ENCODE results near the gene NMRK2.

The NMRK2 gene

DNA sequence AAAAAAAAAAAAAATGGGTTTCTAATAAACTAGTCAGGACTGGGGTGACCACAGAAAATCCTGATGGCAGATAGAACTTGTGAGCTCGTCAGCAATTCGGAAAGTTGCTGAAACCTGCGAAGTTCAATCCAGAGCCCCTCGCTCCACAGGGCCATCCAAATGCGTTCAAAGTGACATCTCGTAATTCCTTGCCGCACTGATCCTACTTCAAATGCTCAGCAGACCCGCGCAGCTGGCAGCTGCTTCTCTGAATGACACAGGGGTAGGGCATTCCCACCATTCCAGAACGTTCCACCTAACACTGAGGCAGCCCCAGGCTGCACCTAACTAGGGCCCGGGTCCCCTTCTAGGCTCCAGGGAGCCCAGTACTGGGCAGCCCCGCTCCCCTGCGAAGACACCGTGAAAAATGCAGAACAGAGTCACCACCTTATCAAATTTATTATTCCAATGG, 42.8 kb downstream of the NMRK2 start:
- peaks cover 50% of the 10 kb centered on the region for H3K36me3 ChIP-seq (ENCODE audit: control insufficient read depth, insufficient read depth, low read length)
- DNase-seq, result no peak
- H3K9me3 ChIP-seq (ENCODE audit: control insufficient read depth, low read length), result no peaks in the 10 kb centered on the region
- H3K4me3 ChIP-seq (ENCODE audit: insufficient read depth, low read depth, low read length, poor library complexity, severe bottlenecking), result no peak overlapping the region
- no peak overlapping the region for H3K27ac ChIP-seq (ENCODE audit: insufficient read depth, low read length, poor library complexity, severe bottlenecking)
- H3K4me1 ChIP-seq (ENCODE audit: control insufficient read depth, insufficient read depth, low read length, poor library complexity, severe bottlenecking), result peaks cover 4% of the 10 kb centered on the region
- no peaks in the 10 kb centered on the region for H3K27me3 ChIP-seq (replicated peaks; ENCODE audit: control insufficient read depth, insufficient read depth, low read length, poor library complexity, severe bottlenecking)

DNA sequence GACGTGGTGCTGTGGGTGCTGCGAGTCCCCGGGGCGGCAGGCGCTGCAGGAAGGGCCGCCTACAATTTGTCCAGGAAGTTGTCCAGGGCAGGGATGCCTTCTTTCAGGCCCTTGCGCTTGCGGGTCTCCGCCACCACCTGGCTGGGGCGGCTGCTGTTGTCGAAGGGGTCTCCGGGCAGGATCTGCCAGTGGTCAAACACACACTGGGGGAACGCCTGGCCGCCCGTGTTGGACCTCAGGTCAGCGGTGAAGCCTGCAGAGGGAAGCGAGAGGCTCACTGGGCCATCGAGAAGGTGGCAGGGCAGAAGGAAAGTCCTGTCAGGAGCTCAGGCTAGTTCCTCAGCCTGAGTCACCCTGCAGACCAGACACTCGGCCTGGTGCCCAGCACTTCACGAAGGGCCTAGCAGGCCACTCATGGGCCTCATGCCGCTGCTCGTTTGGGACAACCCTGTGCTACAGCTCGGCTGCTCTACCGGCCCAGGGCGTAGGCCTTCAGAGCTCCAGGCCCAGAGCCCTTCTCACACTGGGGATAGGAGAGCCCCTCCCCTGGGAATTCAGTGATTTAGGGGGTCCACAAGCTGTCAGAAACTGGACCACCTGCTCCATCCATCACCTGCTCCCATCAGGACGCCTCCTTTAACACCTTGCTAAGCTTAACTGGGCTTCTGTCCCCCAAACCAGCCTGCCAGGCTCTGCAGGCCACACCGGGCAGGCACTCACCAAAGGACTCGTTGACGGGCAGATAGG, 43.8 kb downstream of the NMRK2 start:
- no peak for DNase-seq
- Histone ChIP-seq H3K4me3 (ENCODE audit: insufficient read depth, low read depth, low read length, poor library complexity, severe bottlenecking) (no peak overlapping the region), H3K27me3 (replicated peaks; ENCODE audit: control insufficient read depth, insufficient read depth, low read length, poor library complexity, severe bottlenecking) (no peaks in the 10 kb centered on the region), H3K27ac (ENCODE audit: insufficient read depth, low read length, poor library complexity, severe bottlenecking) (no peak overlapping the region), H3K36me3 (ENCODE audit: control insufficient read depth, insufficient read depth, low read length) (peaks cover 60% of the 10 kb centered on the region), H3K4me1 (ENCODE audit: control insufficient read depth, insufficient read depth, low read length, poor library complexity, severe bottlenecking) (no peaks in the 10 kb centered on the region), H3K9me3 (ENCODE audit: control insufficient read depth, low read length) (no peaks in the 10 kb centered on the region)

DNA sequence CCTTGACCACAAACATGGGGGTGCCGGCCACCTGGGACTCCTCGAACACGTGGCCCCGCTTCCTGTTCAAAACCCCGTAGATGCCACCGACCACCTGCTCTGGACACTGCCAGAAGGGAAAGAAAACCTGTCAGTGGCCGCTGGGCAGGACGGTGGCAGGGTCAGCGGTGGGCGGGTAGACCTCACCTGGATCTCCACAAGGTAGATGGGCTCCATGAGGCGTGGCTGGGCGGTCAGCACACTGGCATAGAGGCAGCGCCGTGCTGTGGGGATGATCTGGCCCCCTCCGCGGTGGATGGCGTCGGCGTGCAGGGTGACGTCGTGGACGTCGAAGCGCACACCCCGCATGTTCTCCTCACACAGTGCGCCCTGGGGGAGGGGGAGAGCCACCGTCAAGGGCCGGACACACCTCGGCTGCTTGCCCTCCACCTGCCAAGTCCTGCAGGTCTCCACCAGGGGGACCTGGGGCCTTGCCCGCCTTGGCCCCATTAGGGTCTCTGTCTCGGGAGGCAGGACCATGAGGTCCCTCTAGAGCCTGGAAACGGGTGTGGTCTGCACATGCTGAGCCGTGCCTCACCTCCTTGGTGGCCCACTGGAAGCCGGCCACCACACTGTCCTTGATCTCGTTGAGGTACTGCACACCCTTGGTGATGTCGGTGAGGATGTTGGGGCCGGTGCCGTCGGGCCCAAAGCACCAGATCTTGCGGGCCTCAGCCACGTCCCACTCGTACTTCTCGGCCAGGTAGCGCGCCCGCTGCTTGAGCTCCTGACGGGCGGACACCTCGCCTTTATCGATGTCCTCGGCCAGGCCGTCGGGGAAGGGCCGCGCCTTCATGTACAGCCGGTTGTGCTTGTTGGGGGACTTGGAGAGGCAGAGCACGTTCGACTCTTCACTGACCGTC, 44.6 kb downstream of the NMRK2 start:
- Histone ChIP-seq H3K4me1 (ENCODE audit: control insufficient read depth, insufficient read depth, low read length, poor library complexity, severe bottlenecking) (no peaks in the 10 kb centered on the region), H3K27ac (ENCODE audit: insufficient read depth, low read length, poor library complexity, severe bottlenecking) (no peak overlapping the region), H3K4me3 (ENCODE audit: insufficient read depth, low read depth, low read length, poor library complexity, severe bottlenecking) (no peak overlapping the region), H3K36me3 (ENCODE audit: control insufficient read depth, insufficient read depth, low read length) (peaks cover 68% of the 10 kb centered on the region), H3K27me3 (replicated peaks; ENCODE audit: control insufficient read depth, insufficient read depth, low read length, poor library complexity, severe bottlenecking) (no peaks in the 10 kb centered on the region), H3K9me3 (ENCODE audit: control insufficient read depth, low read length) (no peaks in the 10 kb centered on the region)
- DNase-seq, result no peak

DNA sequence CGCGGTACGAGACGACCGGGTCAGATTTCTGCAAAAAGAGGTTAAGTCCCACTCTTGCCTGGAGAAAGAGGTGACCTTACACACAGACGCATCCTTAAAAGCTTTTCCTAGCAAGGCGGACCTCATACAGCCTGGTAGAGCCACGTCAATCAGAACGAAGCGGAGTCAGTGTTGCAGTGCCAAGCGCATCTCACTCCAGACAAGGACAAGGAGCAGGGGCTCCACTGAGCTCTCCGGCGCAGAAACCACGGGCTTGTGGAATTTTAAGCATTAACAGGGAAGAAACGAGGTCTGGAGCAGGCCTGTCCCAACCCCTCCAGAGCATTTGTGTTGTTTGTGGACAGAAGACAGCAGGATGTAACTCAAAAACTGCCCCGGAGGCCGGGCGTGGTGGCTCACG, 45.3 kb downstream of the NMRK2 start:
- no peak overlapping the region for H3K4me3 ChIP-seq (ENCODE audit: insufficient read depth, low read depth, low read length, poor library complexity, severe bottlenecking)
- H3K36me3 ChIP-seq (ENCODE audit: control insufficient read depth, insufficient read depth, low read length), result peaks cover 75% of the 10 kb centered on the region
- no peak for DNase-seq
- H3K27me3 ChIP-seq (replicated peaks; ENCODE audit: control insufficient read depth, insufficient read depth, low read length, poor library complexity, severe bottlenecking), result no peaks in the 10 kb centered on the region
- H3K27ac ChIP-seq (ENCODE audit: insufficient read depth, low read length, poor library complexity, severe bottlenecking), result no peak overlapping the region
- H3K4me1 ChIP-seq (ENCODE audit: control insufficient read depth, insufficient read depth, low read length, poor library complexity, severe bottlenecking), result no peaks in the 10 kb centered on the region
- no peaks in the 10 kb centered on the region for H3K9me3 ChIP-seq (ENCODE audit: control insufficient read depth, low read length)

DNA sequence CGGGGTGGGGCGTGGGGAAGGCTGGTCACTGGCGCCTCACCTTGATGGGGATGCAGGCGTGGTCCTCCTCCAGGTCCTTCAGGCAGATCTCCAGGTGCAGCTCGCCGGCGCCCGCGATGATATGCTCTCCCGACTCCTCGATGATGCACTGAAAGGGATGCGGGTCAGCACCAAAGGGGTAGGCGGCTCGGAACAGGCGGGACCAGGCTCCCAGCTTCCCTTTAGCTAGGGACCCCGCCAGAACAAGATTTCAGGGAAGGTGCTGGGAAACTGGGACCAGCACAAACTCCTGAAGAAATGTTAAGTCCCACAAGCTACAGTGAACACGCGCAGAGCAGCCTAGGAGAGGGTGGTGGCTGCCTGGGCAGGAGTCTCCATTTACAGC, 46.4 kb downstream of the NMRK2 start:
- Histone ChIP-seq H3K9me3 (ENCODE audit: control insufficient read depth, low read length) (no peaks in the 10 kb centered on the region), H3K27ac (ENCODE audit: insufficient read depth, low read length, poor library complexity, severe bottlenecking) (no peak overlapping the region), H3K4me1 (ENCODE audit: control insufficient read depth, insufficient read depth, low read length, poor library complexity, severe bottlenecking) (peaks cover 8% of the 10 kb centered on the region), H3K4me3 (ENCODE audit: insufficient read depth, low read depth, low read length, poor library complexity, severe bottlenecking) (no peak overlapping the region), H3K36me3 (ENCODE audit: control insufficient read depth, insufficient read depth, low read length) (peaks cover 86% of the 10 kb centered on the region), H3K27me3 (replicated peaks; ENCODE audit: control insufficient read depth, insufficient read depth, low read length, poor library complexity, severe bottlenecking) (no peaks in the 10 kb centered on the region)
- no peak for DNase-seq

DNA sequence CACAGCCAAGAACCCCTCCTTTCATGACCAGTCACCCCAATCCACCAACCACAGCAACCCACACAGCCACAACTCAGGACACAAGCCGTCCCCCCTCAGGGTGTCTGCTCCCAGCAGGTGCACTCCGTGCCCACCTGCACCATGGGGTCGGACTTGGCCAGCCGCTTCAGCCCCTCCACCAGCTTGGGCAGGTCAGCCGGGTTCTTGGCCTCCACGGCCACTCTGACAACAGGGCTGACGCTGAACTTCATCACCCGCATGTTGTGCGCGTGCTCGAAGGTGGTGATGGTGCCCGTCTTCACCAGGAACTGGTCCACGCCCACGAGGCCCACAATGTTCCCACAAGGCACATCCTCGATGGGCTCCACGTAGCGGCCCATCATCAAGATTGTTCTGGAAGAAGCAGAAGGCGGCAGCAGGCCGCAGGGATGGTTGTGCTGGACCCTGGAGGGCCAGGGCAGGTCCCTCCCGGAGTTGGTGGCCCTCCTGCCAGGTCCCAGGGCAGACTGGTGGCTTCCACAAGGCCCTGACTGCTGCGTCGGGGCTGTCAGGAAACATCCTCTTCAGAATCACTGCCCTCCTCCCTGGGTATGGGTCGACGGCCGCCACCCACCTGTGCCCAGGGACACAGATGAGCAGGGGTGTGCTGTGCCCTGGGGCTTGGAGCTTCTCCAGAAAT, 46.9 kb downstream of the NMRK2 start:
- peaks cover 86% of the 10 kb centered on the region for H3K36me3 ChIP-seq (ENCODE audit: control insufficient read depth, insufficient read depth, low read length)
- no peaks in the 10 kb centered on the region for H3K27me3 ChIP-seq (replicated peaks; ENCODE audit: control insufficient read depth, insufficient read depth, low read length, poor library complexity, severe bottlenecking)
- no peak overlapping the region for H3K4me3 ChIP-seq (ENCODE audit: insufficient read depth, low read depth, low read length, poor library complexity, severe bottlenecking)
- no peak overlapping the region for H3K27ac ChIP-seq (ENCODE audit: insufficient read depth, low read length, poor library complexity, severe bottlenecking)
- no peaks in the 10 kb centered on the region for H3K9me3 ChIP-seq (ENCODE audit: control insufficient read depth, low read length)
- H3K4me1 ChIP-seq (ENCODE audit: control insufficient read depth, insufficient read depth, low read length, poor library complexity, severe bottlenecking), result peaks cover 9% of the 10 kb centered on the region
- DNase-seq, result no peak

DNA sequence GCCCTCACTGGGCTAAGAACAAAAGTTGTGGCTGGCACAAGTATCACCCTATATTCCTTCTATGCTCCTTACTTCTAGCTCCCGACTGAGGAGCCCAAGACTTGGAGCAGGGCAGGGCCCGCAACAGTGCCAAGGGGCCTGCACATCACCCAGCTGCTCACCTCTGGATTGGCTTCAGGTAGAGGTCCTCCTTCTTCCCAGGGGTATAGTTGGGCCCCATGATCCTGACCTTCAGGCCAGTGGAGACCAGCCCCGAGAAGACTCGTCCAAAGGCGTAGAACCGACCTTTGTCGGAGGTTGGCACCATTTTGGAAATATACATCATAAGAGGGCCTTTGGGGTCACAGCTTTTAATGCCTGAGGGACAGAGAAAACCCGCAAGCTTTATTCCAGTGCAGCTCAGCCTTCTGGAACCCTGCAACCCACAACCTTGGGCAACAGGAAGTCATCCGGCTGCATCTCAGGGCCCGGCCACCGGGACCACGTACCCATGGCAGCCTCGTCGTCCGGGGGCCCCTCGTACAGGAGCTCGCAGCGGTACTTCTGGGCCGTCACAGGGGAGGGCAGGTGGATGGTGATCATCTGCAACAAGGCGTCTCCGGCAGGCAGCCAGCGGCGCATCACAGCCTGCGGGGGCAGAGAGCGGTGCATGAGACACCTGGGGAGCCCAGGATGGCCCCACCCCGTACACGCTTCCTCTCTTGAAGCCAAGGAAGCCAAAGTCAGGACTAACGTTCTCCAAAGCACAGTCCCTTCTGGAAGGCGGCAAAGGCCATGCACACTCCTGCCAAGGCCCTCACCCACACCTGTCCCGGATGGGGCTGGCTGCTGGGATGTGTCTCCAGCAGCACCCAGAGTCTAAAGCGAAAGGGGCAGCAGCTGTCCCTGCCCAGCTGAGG, 47.7 kb downstream of the NMRK2 start:
- H3K27ac ChIP-seq (ENCODE audit: insufficient read depth, low read length, poor library complexity, severe bottlenecking), result no peak overlapping the region

DNA sequence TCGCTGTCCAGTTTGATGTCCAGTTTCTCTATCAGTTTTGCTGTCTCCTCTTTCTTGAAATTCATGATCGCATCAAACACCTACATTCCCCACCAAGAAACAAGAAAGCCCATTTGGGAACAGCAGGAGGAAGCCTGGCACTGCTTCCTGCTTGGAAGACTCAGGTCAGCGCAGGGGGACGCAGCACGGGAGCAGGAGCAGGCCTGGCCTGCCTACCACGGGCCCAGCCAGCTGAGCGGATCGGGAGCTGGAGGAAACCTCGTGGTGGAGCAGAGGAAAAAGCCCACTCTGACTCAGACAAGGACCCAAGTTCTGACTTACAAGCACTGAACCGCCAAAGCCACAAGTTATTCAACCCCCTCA, 48.5 kb downstream of the NMRK2 start:
- H3K27me3 ChIP-seq (replicated peaks; ENCODE audit: control insufficient read depth, insufficient read depth, low read length, poor library complexity, severe bottlenecking), result no peaks in the 10 kb centered on the region
- DNase-seq, result no peak
- peaks cover 77% of the 10 kb centered on the region for H3K36me3 ChIP-seq (ENCODE audit: control insufficient read depth, insufficient read depth, low read length)
- peaks cover 16% of the 10 kb centered on the region for H3K4me1 ChIP-seq (ENCODE audit: control insufficient read depth, insufficient read depth, low read length, poor library complexity, severe bottlenecking)
- no peaks in the 10 kb centered on the region for H3K9me3 ChIP-seq (ENCODE audit: control insufficient read depth, low read length)
- H3K4me3 ChIP-seq (ENCODE audit: insufficient read depth, low read depth, low read length, poor library complexity, severe bottlenecking), result no peak overlapping the region
- no peak overlapping the region for H3K27ac ChIP-seq (ENCODE audit: insufficient read depth, low read length, poor library complexity, severe bottlenecking)

More for the DNA sequence above, 47.7 kb downstream of the NMRK2 start:
- Histone ChIP-seq H3K36me3 (ENCODE audit: control insufficient read depth, insufficient read depth, low read length) (peaks cover 84% of the 10 kb centered on the region), H3K4me3 (ENCODE audit: insufficient read depth, low read depth, low read length, poor library complexity, severe bottlenecking) (no peak overlapping the region), H3K9me3 (ENCODE audit: control insufficient read depth, low read length) (no peaks in the 10 kb centered on the region), H3K27me3 (replicated peaks; ENCODE audit: control insufficient read depth, insufficient read depth, low read length, poor library complexity, severe bottlenecking) (no peaks in the 10 kb centered on the region), H3K4me1 (ENCODE audit: control insufficient read depth, insufficient read depth, low read length, poor library complexity, severe bottlenecking) (peaks cover 11% of the 10 kb centered on the region)
- no peak for DNase-seq

Measured in effector memory CD4-positive, alpha-beta T cell (primary cell).